Measurements from ENCODE around the gene FBN2.

FBN2 gene

DNA sequence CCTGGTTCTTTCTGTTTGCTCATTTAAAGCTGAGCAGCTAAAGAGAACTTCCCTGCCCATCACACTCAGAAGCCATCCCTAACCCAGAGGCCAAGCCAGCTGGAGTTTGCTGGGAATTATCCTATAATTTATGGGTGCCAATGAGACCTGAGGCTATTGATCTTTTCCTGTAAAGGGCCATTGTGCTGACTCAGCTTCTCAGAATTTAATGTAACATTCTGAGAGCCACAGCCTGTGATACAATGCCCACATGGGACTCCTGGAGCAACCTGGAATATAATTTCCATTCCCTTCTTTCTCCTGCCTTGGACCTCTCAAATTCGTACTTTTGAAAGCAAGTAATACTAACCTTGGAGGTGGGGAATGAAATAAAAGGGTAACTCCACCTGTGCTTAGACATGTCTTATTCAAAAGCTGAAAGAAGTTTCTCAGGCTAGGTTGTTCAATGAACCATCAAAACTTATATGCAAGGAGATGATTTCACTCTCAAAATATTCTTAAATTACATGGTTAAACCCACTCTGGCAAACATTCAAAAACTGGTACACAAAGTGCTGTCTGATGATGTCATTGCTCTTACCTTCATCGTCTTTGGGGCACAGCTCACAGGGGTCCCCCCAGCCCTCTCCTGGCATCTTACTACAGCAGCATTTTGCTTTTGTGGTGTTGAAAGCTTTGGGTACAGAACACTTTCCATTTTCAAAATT is 247.7 kb downstream of the FBN2 start:
- DNase-seq = no peak

DNA sequence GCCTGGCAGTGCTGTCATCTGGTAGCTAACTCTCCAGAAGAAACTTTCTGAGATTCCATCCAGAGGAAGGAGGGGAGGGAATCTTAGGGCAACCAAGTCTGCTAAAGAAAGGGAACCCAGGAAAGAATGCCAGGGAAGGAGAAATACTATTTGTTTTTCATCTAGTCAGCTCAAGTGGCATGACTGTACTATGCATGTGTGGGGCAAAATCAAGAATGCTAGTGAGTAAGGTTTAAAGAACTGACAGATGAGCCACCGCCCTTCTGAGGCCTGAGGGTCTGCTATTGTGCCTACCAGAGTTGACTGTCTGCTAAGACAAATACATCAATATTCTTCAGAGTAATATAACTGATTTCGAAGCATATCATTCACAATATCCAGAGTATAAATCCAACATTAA is 250.3 kb downstream of the FBN2 start:
- no peak for DNase-seq

DNA sequence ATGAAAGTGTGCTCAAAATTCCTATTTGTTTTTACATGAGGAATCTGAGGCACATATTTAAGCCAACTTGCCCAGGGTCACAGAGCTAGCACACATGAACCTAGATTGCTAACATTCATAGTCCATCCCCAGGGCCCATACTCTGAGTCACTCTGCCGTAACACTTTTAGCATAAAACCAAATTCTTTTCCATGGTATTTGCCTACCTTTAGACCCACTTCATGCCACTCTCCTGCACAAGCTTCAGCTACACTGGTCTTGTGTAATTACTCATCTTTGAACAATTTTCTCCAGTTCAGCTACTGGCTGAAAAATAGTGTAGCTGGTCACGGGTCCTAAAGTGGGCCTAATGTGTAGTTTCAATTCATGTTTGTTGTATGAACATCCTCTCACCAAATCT is 253.8 kb downstream of the FBN2 start:
- no peak for DNase-seq

DNA sequence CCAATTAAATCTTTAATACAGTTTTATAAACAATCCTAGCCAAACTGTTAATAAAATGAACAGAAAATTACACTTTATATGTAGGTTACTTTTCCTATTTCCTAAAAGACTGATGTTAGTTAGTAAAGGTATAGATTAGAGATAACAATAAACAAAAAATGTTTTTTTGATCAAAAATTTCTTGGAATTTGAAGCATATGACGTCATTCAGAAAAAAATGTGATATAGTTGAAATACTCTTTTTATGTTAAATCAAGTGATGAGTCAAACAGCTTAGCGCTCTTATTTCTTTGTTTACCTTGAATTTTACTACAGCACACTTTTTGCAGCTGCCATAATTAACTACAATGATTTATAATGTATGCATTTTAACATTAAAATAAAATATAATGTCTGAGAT is 258.7 kb downstream of the FBN2 start:
- DNase-seq = no peak

DNA sequence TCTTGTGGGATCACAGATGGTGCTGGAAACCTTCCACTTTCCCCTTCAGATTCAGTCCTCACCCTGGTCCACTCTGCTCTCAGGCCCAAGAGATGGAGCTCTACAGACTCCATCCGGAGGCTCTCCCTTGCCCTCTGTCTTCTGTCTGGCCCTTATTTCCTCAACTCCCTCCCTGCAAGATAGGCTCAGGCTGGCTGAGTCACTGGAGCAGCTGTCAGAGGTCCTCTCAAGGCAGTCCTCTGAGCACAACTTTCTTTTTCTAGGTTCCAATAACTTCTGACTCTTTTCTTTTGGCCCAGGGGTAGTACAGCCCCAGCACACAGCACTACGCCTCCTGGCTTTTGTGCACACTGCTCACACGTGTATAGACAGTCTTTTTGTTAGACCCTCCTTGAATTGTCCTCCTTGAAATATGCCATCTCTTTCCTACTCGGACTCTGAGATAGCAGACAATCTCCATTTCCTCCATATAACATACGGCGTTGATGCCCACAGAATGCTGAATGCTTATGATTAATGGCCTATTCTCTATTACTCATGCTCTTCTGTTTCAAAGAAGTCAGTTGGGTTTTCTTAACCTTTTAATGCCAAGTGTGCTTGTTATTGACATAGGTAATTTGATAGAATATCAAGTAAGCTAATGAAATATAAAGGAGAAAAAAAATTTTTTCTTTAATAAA is 261.4 kb downstream of the FBN2 start:
- no peak for DNase-seq

DNA sequence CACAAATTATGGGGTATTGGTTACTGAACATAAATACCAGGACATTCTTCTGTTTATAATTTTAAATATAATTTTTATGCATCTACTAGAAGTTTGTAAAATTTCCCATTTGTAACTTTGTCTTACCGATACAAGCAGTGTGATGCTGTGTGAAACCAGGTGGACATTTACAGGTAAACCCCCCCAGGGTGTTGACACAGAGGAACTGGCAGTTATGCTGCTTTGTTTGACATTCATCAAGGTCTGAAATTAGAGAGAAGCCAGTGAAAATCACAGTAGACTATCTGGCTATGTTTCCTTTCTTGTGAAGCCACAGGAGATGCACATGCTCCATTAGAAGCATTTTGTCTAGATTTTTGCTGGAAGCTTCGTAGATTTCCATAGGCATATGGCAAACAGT is 263.6 kb downstream of the FBN2 start:
- no peak for DNase-seq

DNA sequence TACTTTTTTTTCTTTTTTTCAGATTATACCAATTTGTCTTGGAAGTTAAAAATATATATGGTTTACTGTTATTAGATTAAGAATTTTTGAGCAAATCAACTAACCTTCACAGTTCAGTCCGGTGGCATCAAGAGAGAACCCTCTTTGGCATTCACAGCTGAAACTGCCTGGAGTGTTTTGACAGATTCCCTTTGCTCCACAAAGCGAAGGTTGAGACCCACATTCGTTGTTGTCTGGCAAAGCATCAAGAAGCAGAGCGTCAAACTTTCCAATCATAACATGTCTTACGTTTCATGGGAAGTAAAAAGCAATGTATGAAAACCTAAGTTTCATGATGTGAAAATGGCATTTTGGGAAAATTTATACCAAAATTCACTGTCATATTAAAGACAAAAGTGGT is 264.3 kb downstream of the FBN2 start:
- no peak for DNase-seq

DNA sequence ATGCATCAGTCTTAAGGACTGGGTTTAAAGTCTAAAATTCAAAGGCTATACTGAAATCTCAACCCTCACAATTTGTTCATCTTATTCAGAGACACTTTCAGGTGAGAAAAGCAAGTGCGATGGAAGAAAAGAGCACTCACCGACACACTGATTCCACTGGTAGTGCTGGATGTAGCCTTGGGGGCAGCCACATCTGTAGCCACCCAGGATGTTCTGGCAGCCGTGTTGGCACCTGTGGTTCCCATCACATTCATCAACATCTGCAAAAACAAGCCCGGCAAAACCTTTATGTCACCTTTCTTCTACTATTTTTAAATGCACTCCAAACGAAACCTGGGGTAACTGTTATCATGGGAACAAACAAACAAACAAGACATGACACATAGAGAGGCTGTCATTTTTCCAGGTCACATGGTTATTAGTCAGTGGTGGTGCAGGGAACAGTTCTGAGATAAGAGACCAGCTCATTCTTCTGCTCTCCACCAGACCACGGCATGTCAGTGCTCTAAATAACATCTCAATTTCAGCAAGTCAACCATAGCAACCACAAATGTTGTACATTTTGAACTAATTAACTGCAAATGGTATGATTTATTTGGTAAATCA is 266.1 kb downstream of the FBN2 start:
- no peak for DNase-seq

DNA sequence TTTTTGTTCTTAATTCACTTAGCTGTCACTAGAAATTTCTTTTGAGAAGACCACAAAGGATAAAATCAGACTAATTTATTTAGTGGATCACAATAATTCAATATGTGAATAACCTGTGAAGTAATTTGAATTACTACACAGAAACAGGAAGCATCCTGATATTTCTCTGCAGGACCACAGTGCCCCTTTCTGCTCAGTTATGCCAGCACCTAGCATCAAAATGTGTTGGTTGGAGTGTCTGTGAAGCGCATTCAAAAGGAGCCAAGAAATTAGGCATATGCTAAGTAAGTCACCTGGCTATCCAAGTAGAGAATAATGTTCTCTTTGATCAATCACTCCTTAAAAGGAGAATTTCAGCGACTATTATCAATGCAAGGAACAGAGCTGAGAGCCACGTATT is 267.0 kb downstream of the FBN2 start:
- DNase-seq = no peak

DNA sequence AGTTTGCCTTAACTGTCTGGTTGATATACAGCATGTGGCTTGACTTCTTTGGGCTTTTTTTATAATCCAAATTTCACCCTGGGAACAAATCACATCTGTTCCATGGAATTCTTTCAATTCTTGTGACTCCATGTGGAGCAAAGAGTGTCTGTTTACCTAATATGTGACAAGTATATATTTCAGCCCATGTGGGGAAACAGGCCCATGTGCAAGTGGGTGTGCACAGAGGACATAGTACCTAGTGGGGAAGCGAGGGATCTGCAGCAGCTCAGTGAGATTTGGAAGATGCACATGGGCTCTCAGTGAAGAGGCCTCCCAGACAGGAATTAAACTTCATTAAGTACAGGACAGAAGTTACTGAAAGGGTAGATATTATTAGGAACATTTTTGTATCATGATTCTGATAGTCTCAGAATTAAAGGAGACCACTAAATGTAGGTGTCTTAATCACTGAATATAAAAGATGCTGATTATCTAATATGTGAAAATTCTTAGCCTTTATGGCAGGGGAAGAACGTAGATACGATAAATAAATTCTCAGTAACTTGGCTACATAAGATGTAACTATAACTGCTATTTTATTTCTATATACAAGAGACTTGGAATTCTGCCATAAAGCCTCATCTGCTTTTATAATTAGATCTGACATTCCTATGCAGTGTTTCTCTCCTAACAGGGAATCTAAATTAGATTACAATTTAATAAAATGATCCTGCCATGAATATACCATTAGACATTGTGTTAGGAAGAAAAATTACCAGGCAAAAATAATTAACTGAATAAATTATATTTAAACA is 273.3 kb downstream of the FBN2 start:
- no peak for DNase-seq

DNA sequence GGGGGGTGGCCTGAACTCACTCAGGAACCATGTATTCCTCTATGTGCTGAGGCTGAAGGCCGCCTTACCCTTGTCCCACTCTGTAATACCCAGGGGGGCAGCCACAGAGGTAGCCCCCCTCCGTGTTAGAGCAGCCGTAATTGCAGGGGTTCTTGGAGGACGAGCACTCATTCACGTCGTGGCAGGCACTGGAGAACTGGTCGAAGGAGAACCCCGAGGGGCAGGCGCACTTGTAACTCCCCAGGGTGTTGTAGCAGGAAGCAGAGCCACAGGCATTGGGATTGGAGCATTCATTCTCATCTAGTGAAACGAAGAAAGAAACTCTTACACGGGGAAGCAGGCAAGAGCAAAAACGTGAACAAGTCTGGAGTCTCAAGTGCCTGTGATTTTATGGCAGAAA is 274.7 kb downstream of the FBN2 start:
- no peak for DNase-seq

DNA sequence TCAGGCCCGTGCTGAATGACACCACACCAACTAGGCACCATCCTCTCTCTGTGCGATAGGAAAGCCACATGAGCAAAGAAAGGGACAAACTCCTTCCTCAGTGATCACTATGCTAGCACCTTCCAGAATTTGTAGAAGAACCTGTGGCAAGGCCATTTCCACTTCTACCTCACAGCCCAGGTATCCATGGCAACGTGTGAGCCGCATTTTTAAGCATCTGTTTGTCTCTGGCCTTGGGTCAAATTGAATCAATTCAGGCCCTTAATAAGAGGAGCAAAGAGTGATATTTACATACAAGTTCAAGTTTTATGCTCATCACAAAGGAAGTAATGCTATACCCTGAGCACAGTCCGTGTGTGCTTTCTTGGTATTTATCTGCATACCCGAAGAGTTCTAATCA is 275.1 kb downstream of the FBN2 start:
- DNase-seq = no peak

DNA sequence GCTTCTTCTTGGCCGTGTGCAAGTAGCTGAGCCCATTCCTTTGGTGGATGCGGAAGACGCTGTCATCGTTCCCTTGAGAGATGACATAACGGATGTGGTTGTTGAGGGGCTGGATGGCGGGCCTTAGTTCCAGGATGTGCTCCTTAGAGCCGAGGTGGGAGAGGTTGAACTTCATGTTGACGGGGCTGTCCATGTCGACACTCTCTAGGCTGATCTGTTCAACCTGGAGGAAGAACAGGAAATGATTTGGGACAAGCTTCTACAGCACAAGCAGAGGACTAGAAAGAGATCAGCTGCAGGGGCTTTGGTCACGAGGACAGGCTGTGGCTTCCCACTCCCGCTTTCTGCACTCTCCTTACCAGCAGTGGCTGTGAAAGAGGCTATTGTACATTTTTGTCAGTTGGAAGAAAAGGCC is 278.4 kb downstream of the FBN2 start:
- no peak for DNase-seq

DNA sequence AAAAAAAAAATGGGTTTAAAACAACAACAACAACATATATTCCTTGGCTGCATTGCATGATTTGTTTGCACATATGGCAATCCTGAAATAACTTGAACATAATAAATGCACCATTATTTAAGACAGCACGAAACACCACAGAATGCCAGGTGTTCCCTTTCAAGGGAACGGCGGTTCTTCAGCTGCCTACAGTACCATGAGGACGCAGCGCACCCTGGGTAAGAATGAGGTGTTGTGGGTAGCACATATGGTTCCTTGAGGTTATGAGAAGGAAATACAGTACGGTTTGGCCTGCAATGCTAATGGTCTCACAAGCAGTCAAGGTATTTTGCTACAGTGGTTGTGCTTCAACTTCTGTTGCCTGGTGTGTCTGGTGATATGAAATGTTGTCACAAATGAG is 279.7 kb downstream of the FBN2 start:
- DNase-seq = no peak

DNA sequence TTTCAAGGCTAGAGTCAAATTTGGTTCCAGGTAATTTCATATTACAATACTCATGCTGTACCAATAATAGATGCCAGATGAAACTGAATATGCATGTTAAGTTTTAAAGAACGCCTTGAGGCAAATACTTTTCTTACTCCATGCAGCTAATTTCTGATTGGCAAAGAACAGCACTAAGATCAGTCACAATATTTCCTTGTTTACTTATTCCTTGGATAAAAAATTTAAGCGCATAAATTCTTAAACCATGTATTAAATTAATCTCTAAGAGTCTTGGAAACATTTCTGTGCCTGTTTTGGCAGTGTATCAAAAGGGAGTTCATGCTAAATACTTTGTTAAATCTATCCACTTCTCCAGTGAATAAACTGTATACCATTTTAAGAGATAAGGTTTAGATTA is 281.0 kb downstream of the FBN2 start:
- no peak for DNase-seq

DNA sequence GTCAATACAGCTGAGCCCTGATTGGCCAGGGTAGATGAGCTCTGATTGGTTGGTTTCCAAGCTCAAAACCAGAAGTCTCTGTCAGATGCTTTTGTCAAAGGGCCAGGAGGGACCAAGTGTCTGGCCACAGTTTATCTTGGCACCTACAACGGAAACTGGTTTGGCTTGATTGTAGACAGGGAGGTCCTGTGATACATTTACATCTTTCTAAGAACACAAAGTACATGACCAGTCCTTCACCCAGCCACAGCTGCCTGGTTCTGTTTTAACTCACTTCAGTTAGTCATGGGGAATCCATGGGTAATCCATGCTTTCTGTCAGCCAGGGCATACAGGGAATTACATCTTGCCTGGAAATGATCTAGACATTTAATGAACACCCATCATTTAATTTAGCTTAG is 283.3 kb downstream of the FBN2 start:
- no peak for DNase-seq

DNA sequence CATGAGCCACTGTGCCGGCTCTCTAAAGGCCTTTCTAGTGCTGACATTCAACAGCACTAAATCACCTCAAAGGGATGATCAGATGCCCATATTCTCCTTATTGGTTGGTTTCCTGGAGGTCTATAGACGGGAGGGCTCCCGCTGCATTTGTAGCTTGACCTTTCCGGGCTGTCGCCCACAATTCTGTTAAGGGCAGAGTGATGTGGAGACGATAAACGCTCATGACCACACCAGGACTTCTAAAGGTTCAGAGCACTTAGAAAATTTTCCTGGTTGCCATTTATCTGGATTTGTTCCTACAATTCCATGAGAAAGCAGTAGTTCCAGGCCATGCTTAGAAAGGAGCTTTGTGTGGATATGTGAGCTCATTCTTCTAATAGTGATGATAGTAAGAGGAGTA is 284.2 kb downstream of the FBN2 start:
- no peak for DNase-seq

DNA sequence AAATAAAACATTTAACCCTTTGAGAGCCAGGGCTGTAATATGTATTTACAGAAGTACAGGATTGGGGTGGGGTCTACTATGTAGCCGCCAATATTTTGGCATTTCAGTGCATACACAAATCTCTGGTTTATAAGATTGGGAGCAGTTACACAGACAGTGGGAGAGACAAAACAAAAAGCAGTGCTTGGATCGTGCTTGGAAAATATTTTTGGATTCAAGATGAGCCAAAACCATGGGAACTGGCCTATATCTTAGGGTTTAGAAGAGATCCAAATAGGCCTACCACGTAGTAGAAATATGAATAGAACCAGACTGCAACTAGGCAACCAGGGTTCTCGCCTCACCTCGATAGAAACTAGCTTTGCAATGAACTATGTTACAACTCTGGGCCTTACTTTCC is 284.9 kb downstream of the FBN2 start:
- no peak for DNase-seq

DNA sequence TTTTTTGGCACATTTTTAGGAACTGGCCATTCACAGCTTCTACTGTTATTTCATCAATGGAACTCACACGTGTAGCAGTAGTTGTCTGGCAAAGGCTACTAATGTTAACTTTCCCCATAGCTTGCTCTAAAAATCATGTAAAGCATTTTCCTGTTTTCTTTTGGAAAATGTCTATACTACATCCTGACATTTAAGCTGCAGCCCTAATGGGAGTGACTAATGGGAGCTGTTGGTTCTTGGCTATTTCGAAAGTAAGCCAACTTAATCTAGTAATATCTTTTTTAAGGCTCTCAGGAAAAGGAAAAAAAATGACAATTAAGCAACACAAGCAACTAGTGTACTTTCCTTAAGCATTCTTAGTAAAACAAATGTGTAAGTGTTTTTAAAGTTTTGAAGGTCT is 285.3 kb downstream of the FBN2 start:
- DNase-seq = no peak

DNA sequence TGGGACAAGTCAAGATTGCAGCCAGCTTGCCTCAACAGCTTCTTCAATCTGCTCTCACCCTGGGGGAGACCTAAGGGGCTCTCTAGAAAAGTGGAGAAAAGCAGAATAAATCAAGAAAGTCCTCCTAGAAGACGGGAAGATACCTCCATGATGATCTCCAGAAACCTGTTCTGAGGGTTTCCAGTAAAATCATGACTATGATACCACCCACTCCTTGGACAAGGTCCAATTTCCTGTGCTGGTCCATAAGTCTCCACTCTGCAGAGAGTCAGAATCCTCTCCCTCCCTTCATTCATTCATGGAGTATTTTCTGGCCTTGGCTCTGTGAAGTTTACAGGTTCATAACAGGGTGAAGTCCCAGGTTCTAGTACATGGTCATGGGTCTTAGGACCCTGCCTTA is 285.8 kb downstream of the FBN2 start:
- no peak for DNase-seq

DNA sequence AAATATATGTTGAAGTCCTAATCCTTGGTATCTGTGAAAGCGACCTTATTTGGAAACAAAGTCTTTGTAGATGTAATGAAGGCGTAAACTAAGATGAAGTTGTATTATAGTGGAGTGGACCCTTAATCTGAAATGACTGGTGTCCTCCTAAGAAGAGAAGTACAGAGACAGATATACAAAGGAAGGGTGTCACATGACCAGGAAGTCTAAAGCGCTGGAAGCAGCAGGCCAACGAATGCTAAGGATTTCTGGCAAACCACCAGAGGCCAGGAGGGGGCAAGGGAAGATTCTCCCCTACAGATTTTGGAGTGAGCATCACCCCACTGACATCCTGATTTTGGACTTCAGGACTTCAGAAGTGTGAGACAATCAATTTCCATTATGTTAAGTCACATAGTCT is 292.1 kb downstream of the FBN2 start:
- DNase-seq = no peak

DNA sequence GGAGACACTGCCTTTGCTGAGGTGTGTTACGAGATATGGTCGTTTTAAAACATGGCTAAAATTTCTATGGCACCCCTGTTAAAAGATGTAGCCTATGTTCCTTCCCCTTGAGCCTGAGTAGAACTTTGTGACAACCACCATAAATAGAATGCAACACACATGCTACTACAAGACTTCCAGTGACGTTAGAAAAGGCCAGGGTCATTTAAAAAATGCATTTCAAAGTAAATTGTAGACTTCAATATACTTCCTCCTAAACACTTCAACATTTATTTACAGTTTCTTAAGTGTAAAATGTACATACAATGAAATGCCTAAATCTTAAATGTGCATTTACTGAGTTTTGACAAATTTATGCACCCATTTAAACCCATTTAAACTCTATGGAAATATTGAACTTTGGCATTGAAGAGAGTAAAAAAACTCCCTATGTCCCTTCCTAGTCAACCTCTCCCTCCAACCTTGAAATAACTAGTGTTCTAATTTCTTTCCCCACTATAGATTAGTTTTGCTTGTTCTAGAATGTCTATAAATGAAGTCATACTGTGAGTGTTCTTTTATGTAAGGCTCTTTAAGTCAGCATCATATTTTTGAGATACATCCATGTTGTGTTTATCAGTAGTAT is 294.0 kb downstream of the FBN2 start:
- no peak for DNase-seq

DNA sequence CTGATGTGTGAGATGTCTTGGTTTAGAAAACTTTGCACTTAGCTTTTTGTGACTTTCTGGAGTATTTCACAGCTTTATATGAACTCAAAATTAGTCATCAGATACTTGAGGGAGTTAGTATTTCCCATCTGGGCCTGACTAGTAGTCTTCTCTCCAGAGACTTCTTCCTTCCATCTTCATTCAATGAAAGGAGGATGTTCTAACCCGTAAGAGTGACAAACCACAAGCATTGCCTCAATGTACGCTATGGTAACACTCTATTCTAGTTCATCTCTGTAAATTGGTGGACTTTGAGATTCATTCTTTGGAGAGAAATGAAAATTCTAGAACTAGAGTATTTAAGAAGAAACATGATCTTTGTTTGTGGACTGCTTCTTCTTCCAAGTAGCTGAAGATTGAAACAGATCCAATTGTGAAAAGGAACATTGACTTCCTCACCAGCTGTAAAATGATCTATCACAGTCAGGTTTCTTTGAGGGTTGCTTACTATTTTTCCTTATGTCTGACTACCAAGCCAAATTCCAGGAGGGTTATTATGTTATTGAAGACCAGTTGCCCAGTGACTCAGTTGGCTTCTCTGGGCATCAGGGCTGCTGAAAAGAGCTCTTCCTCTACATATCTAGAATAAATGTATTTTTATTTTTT is 296.9 kb downstream of the FBN2 start:
- DNase-seq = no peak

Data from activated CD8-positive, alpha-beta memory T cell treated with anti-CD3 and anti-CD28 coated beads, Interleukin-2, amount 50 U/mL, for 4 hours (primary cell).